Chondrocyte (in vitro differentiated cells): Measurements from ENCODE around the gene TOP1. TPM values are rescaled to one million over a fixed set of nuclear protein-coding genes. Genes with fewer than 3 reads are reported as not detected.

ENCODE experiments used
- DNase-seq: peaks from one replicate; pipeline ENCODE4 v3.0.0; 2021; ENCODE audit warnings: mixed read lengths, low spot score
- H3K27ac Mint-ChIP-seq: one replicate; pipeline ENCODE4 v1.8.0; 2021; ENCODE audit warnings: mild to moderate bottlenecking, moderate library complexity, mixed read lengths; ENCODE audit not compliant: unreplicated experiment
- H3K27me3 Mint-ChIP-seq: 2 replicates; pipeline ENCODE4 v1.8.0; 2021; ENCODE audit warnings: low read depth, mixed read lengths
- H3K36me3 Mint-ChIP-seq: 2 replicates; pipeline ENCODE4 v1.8.0; 2021; ENCODE audit warnings: low read depth, mixed read lengths
- H3K4me1 Mint-ChIP-seq: 2 replicates; pipeline ENCODE4 v1.8.0; 2021; ENCODE audit warnings: low read depth, mild to moderate bottlenecking, mixed read lengths
- H3K4me3 Mint-ChIP-seq: one replicate; pipeline ENCODE4 v1.8.0; 2021; ENCODE audit warnings: mild to moderate bottlenecking, moderate library complexity, mixed read lengths; ENCODE audit not compliant: unreplicated experiment
- H3K9me3 Mint-ChIP-seq: 2 replicates; pipeline ENCODE4 v1.8.0; 2021; ENCODE audit warnings: low read depth, mixed read lengths
- total RNA-seq: library from RNA; stranded (reverse); gene quantifications from 3 replicates; pipeline ENCODE4 v1.2.1, GENCODE V29; 2021
- TF ChIP-seq, protein P1 (sequence below): fragments of 200-600 bp; sonication (generic); IDR thresholded peaks from 2 replicates; pipeline ENCODE4 v1.5.0; 2021; ENCODE audit warnings: antibody characterized with exemption, mild to moderate bottlenecking, moderate library complexity

Gene TOP1
- total RNA-seq, 1 donor from 2014 or later, result 39.0 TPM

DNA sequence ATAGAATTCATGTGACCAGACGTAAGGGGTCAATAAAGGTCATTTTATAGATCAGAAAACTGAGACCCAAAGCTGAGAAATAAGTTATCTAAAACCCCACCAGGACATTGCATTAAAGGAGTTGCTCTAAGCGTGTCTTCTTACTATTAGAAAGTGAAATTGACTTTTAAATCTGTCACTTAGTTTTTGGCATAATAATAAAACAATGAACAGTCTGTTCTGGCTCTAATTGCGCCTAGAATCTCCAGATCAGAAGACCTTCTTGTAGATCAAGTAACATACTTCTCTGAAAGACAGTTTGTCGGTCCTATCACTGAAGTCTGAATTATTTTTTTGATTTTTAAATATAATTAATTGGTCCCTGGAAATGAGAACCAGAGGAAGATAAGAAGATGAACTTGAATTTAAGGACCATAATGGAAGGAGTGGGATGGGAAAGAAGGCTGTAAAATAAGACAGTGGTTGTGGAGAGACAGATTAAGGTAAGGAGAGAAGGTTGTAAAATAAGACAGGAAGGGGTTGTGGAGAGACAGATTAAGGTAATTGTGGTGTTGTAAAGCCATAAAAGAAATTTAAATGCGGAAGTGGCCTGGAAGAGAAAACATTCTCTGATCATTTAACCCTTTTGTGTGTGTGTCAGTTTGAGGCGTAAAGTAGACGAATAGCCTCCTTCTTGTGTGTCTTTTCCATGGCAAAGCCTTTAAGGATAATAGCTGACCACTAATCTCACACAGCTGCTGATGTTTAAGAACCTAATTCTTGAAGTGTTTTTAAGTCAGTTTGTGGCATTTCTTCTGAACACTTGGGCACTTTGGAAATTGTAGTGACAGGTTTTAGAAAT lies 20.1 kb downstream of the TOP1 start:
- H3K9me3 Mint-ChIP-seq, result no peaks in the 10 kb centered on the region
- TF ChIP-seq, protein P1, sequence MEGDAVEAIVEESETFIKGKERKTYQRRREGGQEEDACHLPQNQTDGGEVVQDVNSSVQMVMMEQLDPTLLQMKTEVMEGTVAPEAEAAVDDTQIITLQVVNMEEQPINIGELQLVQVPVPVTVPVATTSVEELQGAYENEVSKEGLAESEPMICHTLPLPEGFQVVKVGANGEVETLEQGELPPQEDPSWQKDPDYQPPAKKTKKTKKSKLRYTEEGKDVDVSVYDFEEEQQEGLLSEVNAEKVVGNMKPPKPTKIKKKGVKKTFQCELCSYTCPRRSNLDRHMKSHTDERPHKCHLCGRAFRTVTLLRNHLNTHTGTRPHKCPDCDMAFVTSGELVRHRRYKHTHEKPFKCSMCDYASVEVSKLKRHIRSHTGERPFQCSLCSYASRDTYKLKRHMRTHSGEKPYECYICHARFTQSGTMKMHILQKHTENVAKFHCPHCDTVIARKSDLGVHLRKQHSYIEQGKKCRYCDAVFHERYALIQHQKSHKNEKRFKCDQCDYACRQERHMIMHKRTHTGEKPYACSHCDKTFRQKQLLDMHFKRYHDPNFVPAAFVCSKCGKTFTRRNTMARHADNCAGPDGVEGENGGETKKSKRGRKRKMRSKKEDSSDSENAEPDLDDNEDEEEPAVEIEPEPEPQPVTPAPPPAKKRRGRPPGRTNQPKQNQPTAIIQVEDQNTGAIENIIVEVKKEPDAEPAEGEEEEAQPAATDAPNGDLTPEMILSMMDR, result no peak
- H3K36me3 Mint-ChIP-seq, result no peaks in the 10 kb centered on the region
- no peaks in the 10 kb centered on the region for H3K27me3 Mint-ChIP-seq
- no peak for DNase-seq
- H3K27ac Mint-ChIP-seq, result peak overlapping the region; percentile 68
- peaks cover 85% of the 10 kb centered on the region for H3K4me1 Mint-ChIP-seq
- H3K4me3 Mint-ChIP-seq, result no peak overlapping the region

DNA sequence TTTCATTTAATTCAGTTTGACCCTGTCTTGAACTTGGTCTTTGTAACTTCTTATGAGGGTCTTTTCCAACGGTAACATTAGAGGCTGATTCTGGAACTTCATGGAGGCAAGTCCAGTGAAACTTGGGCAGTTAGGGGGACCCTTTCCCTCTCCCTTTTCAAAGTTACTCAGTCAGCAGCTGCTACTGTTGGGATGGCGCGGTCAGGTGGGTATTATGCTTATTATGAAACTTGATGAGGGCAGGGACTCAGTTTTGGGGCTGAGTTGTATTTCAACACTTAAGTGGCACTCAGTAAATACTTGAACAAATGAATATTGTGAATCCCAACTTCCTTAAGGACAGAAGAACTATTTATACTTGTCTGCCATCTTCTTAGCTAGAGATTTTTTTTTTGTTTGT lies 20.8 kb downstream of the TOP1 start:
- Mint-ChIP-seq H3K4me1 (peaks cover 85% of the 10 kb centered on the region), H3K9me3 (no peaks in the 10 kb centered on the region), H3K36me3 (no peaks in the 10 kb centered on the region), H3K27me3 (no peaks in the 10 kb centered on the region), H3K4me3 (no peak overlapping the region), H3K27ac (peak overlapping the region; percentile 75)
- no peak for DNase-seq
- TF ChIP-seq, protein P1, result no peak

DNA sequence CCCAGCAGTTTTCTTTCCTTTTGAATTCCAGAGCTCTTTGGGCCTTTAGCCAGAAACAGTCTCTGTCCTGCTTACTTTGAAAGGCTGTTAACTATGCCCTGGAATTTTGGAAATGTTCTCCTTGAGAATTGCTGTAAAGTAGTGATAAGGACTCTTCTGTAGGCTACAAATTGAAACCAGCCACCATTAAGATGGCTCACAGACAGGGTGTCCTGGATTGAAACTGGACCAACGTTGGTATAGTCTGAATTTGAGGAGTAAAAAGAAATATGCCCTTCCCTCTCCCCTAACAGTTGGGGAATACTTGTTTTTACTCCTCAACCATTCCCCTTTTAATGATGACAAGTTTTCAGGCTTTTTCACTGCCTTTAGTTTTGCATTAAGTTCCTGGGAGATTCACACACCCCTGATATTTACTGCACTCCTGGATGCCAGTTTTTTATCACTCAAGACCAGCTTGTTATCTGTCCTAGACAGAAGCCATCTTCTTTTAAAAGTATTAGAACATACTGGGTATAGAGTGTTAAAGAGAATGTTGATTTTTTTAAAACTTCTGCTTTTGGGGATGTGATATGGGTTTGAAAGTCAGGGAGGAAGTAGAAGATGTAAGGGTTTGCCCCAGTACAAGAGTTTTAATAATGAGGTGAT lies 21.9 kb downstream of the TOP1 start:
- Mint-ChIP-seq H3K9me3 (no peaks in the 10 kb centered on the region), H3K4me1 (peaks cover 85% of the 10 kb centered on the region), H3K4me3 (no peak overlapping the region), H3K36me3 (no peaks in the 10 kb centered on the region), H3K27ac (peak overlapping the region; percentile 75), H3K27me3 (no peaks in the 10 kb centered on the region)
- TF ChIP-seq, protein P1, result no peak
- DNase-seq, result no peak

DNA sequence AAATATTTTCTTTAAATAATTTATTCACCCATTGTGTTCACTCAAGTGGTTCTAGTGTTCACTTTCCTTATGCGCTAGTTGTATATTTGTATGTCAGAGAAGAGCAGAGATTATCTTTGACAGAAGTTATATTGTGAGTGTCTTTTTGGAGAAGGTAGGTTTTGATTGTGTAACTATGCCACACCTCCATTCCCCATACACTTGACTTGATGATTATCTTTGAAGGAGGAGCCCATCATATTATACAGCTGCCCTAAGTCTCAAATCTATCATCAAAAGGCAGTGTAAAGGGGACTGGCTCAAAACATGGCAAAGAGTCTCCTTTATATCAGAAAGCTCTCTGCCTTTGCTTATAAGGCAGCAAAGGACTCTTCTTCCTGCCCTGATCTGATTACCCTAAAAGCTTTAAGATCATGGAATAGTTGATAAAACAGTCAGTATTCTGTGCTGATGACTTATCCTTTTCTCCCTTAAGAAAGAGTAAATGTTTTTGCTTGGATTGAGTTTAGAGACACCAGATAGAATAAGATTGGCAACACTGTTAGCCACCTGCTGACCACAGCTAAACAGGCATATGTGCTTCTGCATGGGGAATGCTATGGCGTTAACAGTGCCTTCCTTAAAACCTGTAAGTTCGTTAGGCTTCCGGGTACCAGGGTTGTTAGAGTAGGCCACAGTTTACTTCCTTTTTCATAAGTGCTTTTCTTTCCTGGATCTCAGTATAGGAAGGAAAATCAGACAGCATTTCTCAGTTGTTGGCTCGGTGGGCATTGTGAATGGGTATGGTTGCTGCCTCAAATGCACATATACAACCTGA lies 22.6 kb downstream of the TOP1 start:
- H3K4me3 Mint-ChIP-seq, result no peak overlapping the region
- peak overlapping the region; percentile 75 for H3K27ac Mint-ChIP-seq
- peaks cover 88% of the 10 kb centered on the region for H3K4me1 Mint-ChIP-seq
- no peaks in the 10 kb centered on the region for H3K9me3 Mint-ChIP-seq
- TF ChIP-seq, protein P1, result no peak
- no peak for DNase-seq
- H3K27me3 Mint-ChIP-seq, result no peaks in the 10 kb centered on the region
- no peaks in the 10 kb centered on the region for H3K36me3 Mint-ChIP-seq
